HG03460 (cell line): ENCODE measurements around the gene AGGF1.
A peak's percentile ranks its signal among the peaks of the same experiment; 100 is the strongest.
"Not testable (repeated sequence)": the region's sequence is repeated elsewhere in the genome, so short reads cannot be mapped to it uniquely, and the experiment has no call there.

Source experiments
- ATAC-seq: cut with Tn5 transposase; IDR thresholded peaks from one replicate; pipeline ENCODE4 v1.9.1; 2021; ENCODE audit not compliant: unreplicated experiment

Gene AGGF1

GRCh38 chr5:77083088-77083487 is 52.9 kb downstream of the AGGF1 start:
- ATAC-seq: no peak

- ATAC-seq: no peak
Observed at GRCh38 chr5:77086368-77086688, 56.1 kb downstream of the AGGF1 start.

DNA sequence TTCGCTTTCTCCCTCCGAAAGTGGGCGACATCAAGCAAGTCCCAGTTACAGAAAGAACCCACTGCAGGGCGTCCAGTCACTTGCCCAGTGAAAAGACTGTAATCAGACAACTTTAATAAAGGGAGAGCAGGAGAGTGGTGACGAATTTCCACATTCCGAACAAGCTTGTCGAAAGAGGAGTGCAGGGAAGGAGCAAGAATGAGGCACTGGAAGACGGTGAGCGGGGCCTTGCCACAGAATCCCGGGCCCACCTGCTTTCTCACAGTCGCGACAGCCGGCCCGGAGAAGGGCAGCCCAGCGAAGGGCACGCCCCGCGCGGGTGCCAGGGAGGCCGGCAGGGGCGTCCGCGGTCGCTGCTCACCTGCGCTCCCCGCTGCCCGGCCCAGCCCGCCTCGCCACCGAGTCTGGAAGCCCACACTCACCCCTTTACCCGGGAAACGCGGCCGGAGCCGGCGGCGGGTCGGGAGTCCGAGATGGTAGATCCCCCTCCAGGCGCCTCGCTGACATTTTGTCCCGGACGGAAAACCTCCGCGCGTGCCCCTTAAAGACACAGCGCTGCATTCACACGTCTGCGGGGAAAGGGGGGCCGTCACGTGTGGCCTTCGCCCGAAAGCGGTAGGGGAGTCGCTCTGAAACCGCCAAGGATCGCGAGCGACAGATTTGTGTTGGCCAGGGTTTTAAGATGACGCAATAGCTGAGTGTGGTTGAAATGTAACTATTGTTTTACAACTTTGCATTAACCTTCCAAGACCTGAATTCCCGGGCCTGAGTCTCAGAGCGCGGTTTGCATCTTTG is 56.7 kb downstream of the AGGF1 start, which contains the start of gene ZBED3:
TSS of gene ZBED3 (minus strand) at position 597 of the 795 bp plus-strand sequence. CDS start 9,407 bp downstream, outside the sequence.
- peak; percentile 63 for ATAC-seq

- ATAC-seq: no peak
Observed at GRCh38 chr5:77087484-77088261, 57.5 kb downstream of the AGGF1 start.

GRCh38 chr5:77095189-77095588 is 65.0 kb downstream of the AGGF1 start:
- no peak for ATAC-seq

DNA sequence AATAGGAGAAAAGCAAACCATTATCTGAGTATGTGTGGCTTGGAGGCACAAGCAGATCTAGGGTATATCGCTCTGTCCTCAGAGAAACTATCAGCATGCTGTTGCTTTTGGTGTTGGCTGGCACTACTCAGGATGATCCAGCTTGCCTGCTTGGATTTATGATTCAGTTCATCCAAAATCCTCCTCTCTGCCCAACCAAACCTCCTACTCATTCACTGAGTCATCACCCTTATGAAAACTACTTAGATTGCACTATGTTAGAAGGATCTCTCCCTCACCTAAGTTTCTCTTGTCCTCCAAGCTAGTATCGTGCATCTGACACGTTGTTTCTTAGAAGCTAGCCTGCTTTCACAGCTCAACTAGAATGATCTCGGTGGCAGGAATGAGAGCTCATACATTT is 71.1 kb downstream of the AGGF1 start:
- no peak for ATAC-seq

DNA sequence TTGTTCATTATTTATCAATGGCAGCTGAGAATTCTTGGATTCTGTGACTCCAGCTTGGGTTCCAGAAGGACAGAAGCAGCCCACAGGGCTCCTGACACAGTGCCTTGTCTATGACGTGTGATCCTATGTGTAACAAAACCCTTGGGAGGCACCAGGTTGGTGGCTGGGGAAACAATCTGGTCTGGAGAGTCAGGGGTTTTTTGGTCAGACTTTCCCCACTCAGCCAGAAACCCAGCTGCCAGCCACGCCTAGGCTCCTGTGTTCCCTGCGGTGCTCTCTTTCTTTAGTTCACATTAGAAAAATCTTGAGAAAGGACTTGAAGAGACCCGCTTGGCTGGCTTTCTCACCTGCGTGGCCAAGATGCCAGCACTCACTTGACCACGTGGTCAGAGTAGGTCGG is 72.3 kb downstream of the AGGF1 start:
- ATAC-seq: no peak

- ATAC-seq: no peak
Observed at GRCh38 chr5:77103457-77103856, 73.3 kb downstream of the AGGF1 start.

DNA sequence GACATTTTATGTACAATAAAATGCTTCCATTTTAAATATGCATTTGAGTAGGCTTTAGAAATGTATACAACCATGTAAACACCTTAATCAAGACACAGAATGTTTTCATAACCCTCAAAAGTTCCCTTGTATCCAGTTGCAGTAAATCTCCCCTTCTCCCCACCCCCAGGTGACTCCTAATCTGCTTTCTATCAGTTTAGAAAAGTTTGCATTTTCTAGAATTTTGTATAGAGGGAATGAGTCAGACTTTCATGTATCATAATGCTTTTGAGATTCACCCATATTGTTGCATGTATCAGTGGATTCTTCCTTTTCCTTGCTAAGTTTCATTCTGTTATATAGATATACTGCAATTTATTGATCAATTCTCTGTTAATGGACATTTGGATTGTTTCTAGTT is 74.6 kb downstream of the AGGF1 start:
- ATAC-seq: no peak

GRCh38 chr5:77107035-77107434 is 76.8 kb downstream of the AGGF1 start:
- not testable (repeated sequence) for ATAC-seq
